Hematopoietic multipotent progenitor cell treated with erythropoietin and hydrocortisone succinate and interleukin-3 and kit ligand, for 17 days (in vitro differentiated cells): ENCODE measurements around the gene MPDZ.

ENCODE experiments used
- DNase-seq: peaks from one replicate; pipeline ENCODE4 v3.0.0-alpha.2; 2015; ENCODE audit warnings: low spot score

MPDZ gene

DNA sequence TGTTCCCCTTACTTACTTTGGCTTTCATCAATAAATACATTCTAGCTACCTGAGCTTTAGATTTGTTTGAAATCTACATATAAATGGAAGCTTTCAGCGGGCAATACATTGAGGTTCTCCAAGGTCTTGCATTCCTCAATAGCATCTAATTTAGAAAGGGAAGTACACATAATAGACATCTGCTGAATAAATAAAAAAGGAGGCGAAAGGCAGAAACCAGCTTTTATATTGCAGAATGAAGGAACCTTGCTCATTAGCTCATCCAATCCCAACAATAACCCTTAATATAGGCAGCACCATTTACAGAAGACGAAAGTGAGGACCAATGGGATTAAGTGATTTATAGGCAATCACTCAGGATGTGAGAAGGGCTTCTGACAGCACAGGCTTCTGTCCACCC lies 147.5 kb downstream of the MPDZ start:
- no peak for DNase-seq

- DNase-seq = no peak
Observed at GRCh38 chr9:13131416-13131815, 148.1 kb downstream of the MPDZ start.

DNA sequence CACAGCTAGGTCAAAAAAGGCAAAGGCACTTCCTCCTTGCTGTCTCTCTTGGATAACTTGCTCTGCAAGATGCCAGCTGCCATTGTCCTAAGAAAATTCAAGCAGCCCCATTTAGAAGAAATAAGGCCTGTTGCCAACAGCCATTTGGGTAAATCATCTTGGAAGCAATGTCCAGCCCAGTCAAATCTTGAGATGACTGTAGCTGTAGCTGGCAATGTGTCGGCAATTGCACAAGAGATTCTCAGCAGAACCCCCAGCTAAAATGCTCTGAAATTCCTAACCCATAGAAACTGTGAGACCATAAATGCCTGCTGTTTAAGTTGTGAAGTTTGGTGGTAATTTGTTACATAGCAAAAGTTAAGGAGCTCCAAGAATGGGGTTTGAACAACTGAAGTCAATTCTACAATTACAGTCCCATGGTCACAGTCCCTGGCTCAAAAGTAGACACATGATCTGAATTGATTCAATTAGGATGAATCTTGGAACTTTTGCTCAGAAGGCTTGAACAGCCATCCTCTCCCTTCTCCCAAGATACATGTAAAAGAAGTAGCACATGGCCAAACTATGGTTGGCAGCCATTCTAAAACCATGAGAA lies 151.1 kb downstream of the MPDZ start:
- DNase-seq = no peak

GRCh38 chr9:13127131-13127530 lies 152.4 kb downstream of the MPDZ start:
- no peak for DNase-seq

DNA sequence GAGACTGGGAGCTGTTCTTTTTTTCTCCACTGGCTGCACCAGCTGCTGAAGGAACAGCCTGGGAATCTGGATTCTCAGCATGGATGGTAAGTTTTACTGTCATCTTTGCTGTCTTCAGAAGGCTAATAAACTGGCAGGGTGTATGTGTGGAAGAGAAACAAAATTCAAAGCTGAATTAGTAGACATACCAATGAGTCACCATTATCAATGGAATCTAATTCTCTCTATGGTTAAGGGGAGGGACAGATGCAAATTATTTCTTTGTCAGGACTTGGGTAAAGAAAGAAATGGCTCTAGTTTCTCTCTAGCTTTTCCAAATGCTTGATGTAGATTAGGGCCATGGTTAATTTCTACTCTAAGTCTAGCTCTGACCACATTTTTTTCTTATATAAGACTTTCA lies 154.2 kb downstream of the MPDZ start:
- no peak for DNase-seq

DNA sequence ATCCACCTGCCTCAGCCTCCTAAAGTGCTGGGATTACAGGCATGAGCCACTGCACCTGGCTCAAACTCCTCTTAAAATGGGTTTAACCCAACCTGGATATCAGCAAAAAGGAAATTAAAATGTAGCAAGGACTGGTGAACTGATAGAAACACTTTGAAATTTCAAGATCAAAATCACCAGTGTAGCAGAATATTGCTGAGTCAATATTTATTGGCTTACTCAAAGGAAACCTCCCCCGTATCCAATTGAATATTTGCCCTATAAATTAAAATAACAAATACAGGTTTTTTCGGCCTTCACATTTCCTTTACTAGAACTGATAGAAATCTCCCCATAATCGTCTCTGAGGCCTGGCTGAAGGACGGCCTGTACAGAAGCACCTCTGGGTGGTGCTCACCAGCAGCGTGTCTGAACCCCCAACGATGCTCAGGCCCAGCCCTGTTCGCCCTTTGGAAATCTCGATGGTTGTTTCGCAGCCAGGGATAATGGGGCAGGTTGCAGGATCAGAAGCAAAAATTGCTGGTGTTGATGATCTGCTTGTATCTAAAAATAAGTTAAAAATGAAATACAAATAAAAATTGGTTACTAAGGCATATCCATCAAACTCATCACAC lies 156.6 kb downstream of the MPDZ start:
- no peak for DNase-seq

- no peak for DNase-seq
Observed at GRCh38 chr9:13118313-13118712, 161.2 kb downstream of the MPDZ start.

DNA sequence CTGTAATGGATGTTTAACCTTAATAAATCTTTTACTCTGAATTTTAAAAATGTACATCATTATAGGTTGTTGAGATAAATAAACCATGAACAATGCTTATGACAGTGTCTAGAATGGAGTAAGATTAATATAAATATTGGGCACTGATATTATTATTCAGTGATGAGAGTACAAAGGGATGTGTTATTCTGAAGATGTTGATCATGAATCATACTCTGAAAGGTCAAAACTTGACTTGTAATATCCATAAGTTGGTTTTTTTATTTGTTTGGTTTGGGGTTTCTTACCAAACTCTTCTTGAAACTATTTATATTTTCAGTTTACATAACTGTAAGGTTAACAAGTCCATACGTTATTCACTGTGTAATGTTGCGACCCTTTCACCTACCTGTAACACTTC lies 163.2 kb downstream of the MPDZ start:
- DNase-seq = no peak

DNA sequence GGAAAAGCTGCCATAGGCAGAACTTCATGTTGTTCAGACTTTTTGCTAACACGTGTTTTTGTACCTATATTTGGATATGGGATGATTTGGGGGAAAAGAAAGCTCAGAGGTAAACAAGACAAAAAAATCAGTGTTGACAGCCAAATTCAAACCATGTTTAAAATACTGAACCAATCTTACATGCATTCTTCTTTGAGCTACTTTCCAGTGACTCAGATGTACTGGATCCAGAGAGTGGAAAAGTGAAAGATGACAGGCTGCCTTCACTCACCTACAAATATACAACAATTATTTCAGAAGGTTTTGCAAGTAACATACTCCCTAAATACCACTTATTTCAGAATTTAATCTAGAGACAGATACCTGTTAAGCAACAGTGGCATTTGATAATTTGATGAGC lies 165.7 kb downstream of the MPDZ start:
- DNase-seq = no peak

GRCh38 chr9:13113216-13113615 lies 166.3 kb downstream of the MPDZ start:
- DNase-seq = no peak

GRCh38 chr9:13111778-13112177 lies 167.7 kb downstream of the MPDZ start:
- no peak for DNase-seq

DNA sequence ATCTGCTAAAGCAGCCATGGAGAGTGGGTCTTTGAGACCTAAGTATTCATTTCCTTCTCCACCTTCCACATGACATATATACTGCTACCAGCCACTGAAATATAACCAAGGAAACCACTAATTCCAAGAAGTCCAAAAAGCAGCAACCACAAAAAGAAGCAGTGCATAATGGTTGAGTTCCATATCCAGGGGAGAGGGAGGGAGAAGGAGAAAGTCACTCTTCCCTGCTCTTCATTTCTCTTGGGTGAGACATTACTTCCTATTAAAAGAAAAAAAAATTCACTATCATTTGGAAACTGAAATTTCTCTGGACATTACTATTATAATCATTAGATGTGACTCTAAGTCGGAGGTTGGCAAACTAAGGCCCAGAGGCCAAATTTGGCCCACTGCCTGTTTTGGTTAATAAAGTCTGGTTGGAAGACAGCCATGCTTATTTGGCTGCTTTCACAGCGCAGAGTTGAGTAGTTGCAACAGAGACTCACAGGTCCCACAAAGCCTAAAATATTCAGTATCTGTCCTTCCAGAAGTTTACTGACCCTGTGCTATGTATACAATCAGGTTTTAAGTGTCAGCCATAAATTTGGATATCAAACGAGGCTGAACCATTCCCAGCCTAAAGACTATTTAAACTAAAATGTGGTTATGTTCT lies 168.6 kb downstream of the MPDZ start:
- DNase-seq = no peak

GRCh38 chr9:13109781-13110180 lies 169.7 kb downstream of the MPDZ start:
- no peak for DNase-seq

DNA sequence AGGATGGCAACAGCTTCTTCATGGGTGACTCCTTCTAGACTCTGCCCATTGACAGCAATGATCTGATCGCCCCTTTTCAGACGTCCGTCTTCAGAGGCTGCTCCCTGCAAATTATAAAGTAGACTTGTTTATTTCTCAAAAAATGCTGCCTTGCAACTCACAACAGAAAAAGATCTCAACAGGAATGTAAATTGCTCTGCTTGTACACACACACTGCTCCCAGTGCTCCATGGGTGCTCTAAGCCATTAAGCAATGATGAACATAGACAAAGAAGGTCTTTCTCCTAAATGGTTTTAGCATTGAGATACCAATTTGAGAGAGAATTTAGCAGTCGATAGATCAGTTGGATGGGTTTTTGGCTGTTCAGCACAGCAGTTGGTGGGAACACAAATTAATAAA lies 172.5 kb downstream of the MPDZ start:
- no peak for DNase-seq

DNA sequence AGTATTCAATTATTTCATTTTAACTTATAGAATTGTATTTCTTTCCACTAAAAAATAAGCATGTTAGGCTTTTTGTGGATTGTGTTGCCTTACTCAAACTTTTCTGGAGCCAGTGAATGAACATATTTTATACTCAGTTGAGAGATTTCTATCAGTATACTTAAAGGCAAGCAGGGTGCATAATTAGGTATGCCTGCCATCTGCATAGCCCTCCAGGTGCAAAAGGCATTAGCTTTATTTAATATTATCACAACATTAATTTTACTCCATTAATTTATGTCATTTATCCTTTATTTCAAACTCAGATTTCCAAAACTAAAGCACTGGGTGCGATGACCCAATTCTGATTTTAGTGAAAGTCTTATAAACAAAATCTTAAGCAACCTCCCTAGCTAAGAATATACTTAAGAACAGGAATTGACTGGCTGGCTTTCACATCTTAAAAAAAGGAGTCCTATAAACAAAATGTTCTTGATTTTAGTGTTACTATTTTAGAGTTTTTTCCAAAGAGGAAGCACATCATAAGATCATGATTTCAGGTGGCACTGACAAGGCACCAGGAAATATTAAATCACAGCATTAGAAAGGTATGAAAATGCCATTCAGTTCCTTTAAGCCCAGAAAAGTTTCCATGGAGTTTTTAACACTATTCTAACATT lies 178.4 kb downstream of the MPDZ start:
- DNase-seq = no peak

DNA sequence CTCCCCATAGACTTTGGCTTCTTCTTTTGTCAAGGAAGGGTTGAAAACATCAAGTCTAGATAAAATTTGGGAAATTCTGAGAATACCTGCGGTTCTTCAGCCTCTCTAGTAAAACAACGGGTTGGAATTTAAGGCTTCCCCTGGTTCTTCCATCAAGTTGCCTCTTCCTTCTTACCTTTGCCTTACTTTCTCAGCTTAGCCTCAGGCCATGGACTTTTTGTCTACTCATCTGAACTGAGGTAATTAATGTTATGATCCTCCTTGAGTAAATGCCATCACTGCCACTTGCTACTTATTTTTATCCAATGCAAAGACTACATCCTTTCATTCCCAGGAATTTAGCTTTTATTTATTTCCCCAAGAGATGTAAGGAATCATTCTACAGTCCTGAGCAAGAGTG lies 184.4 kb downstream of the MPDZ start:
- DNase-seq = no peak

DNA sequence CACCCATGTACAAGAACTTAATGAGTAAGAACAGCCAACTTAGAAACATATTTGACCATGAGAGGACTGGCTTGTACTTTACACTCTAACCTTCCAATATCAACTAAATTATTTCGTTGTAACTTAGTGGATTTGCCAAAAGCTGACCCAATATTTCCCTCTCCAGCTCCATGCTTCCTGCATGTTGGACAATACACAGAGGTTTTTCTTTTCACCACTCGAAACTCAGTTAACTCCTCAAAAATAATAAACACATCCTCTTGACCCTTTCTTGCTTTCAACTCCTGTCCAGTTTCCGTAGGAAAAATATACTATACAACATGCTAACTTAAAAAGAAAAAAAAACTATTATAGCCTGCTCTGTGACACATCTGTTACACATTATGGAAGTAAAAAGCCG lies 188.9 kb downstream of the MPDZ start:
- DNase-seq = no peak

DNA sequence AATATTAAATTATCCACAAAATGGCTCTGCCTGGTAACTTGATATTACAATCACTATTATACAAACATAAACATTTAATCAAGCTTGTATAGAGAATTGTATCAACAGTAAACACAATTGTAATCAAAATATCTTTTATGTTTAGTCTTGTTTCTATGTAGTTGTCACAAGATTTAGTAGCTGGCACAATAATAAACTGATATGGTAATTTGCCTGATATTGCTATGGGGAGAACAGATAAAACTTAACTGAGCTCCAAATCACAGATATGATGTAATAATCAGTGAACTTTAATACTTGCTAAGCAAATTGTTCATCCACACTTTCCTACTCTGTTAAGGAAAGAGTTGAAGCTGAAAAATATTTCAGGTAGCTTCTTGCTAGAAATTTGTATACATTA lies 189.8 kb downstream of the MPDZ start:
- DNase-seq = no peak

DNA sequence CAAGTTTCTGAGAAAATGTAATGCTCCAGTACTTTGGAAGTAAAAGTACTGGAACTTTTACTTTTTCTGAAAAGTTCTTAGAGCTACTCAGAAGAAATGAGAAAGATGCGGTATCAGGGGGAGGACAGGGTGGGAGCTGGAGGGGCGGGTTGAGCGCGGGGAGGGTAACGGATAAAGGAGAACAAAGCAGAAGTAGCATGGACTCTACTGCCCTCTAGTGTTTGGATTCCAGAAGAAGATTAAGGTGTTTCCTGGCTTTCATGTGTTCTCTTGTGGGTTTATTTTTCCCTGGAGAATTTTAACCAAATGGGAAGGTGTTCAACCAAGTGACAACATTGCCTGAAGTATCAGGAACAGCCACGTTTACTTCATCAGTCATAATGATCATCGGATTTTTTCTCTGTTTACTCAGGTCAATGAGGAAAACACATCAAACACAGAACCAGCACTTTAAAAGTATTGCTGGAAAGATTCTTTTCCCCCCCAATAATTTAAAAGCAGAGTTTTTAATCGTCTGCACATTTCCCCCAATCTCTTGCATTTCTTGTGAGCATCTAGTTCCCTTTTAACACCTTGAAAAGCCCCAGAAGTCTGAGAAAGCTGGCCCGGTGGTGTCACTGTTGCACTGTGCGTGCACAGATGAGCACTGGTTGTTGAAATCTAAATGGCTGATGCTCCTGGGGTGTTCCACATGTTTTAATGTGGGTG lies 190.6 kb downstream of the MPDZ start:
- DNase-seq = peak; percentile 8

GRCh38 chr9:13083963-13084528 lies 195.4 kb downstream of the MPDZ start:
- no peak for DNase-seq

- DNase-seq = no peak
Observed at GRCh38 chr9:13083366-13083765, 196.1 kb downstream of the MPDZ start.

DNA sequence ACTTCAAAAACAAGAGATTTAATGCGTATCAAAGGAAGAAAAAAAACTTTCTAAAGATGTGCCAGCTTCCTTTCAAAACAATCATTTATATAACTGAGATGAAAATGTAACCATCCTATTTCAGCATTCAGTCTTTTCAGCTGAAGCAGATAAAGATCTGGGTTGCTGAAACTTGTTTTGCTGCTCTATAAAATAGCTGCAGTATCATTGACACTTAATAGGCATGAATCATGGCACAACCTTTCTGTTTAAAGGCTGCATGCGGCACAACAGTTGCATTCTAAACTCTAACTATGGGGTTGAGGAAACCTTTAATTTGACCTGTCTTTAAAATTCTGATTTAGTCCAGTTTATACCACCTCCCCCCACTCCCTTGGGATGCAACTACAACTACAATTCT lies 196.7 kb downstream of the MPDZ start:
- no peak for DNase-seq
